HG02840 (cell line): Measurements from ENCODE around the gene MAPK8IP3.

Source experiments
- ATAC-seq: cut with Tn5 transposase; IDR thresholded peaks from one replicate; pipeline ENCODE4 v1.9.1; 2021; ENCODE audit warnings: mild to moderate bottlenecking, moderate library complexity, moderate number of reproducible peaks; ENCODE audit not compliant: unreplicated experiment, low FRiP score

Gene MAPK8IP3

GRCh38 chr16:1782408-1783264, 76.6 kb downstream of the MAPK8IP3 start, which contains the start of the genes NUBP2 and SPSB3:
TSS of gene NUBP2 (plus strand) at chr16:1782960. CDS start at chr16:1783021, 61 bp downstream.
TSS of gene SPSB3 (minus strand) at chr16:1782571. CDS start at chr16:1781483, 1,088 bp downstream.
- peak; percentile 78 for ATAC-seq

DNA sequence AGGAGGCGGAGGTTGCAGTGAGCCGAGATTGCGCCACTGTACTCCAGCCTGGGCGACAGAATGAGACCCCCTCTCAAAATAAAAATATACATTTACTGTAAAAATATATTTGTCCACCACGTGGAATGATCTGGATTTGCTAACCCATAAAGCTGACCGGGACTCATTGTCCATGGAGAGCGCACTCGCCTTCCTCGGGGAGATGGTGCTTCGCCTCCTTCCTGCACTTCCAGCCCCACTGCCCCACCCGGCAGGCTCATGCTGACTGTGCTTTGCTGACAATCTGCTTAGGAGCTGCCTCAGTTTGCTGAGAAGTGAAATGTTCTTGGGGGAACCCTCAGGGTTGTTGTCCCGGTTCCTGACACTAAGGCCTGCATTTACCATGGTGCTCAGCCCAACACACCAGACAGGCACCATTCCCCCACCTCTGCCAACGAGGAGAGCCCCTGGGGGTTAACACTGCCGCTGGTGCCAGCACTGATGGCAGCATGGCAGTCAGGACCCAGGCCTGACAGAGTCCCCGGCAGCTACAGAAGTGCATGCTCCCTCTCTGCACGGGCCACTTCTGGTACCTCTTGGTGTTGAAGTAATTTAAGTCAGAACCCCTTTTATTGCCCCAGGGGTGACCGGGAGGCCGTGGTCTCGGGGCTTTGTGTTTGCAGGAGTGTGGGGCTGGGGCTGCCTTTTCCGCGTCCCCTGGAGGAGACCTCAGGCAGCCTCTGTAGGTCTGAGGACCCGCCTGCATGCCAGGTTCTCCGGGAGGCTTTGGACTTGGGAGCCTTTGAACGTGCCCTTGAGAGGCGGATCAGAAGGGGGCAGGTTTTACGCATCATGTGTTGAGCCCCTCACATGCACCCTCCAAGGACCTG, 79.2 kb downstream of the MAPK8IP3 start:
- no peak for ATAC-seq

DNA sequence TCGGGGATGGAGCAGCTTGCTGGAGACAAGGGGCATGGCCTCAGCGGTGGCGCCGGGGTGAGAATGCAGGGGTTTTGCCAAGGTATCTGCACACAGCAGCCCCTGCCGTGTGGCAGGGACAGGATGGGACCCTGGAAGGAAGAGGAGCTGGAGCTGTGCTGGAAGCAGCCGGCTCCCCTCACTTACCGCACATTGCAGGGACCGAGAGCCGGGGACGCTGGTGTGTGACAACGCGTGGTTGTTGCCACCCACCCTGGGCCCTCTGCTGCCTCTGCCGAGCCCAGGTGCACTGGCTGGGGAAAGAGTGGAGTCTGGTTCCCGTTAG, 79.8 kb downstream of the MAPK8IP3 start:
- ATAC-seq, result no peak

DNA sequence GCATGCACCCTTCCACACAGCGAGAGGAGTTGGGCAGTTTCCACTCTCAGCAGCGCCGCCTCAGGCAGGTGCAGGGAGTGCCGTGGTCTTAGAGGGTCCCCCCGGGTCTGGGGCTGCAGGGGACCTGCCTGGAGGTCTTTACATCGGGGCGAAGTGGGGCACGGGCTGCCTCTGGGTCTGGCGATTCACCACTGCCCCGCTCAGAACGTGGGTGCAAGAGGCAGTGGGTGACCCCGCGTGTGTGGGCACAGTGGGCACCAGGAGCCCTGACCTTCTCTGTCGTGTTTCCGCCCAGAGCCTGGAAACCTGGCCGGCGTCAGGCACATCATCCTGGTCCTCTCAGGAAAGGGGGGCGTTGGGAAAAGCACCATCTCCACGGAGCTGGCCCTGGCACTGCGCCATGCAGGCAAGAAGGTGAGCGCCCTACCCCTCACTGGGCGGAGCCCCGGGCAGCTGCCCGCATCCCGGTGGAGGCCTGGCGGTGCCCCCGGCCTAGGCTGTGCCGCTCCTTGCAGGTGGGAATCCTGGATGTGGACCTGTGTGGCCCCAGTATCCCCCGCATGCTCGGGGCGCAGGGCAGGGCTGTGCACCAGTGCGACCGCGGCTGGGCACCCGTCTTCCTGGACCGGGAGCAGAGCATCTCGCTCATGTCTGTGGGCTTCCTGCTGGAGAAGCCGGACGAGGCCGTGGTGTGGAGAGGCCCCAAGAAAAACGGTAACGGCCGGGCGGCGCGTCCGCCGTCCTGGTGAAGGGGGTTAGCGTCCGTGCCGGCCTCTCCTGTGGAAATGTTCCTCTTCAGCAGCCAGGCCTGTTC, 80.5 kb downstream of the MAPK8IP3 start:
- ATAC-seq, result no peak

GRCh38 chr16:1787056-1787321, 81.0 kb downstream of the MAPK8IP3 start:
- ATAC-seq, result no peak

- no peak for ATAC-seq
These were observed 81.5 kb downstream of the MAPK8IP3 start for GRCh38 chr16:1787322-1788094.

- no peak for ATAC-seq
These were observed 82.2 kb downstream of the MAPK8IP3 start for GRCh38 chr16:1788095-1788707.

GRCh38 chr16:1788708-1789100, 82.7 kb downstream of the MAPK8IP3 start:
- ATAC-seq, result no peak

DNA sequence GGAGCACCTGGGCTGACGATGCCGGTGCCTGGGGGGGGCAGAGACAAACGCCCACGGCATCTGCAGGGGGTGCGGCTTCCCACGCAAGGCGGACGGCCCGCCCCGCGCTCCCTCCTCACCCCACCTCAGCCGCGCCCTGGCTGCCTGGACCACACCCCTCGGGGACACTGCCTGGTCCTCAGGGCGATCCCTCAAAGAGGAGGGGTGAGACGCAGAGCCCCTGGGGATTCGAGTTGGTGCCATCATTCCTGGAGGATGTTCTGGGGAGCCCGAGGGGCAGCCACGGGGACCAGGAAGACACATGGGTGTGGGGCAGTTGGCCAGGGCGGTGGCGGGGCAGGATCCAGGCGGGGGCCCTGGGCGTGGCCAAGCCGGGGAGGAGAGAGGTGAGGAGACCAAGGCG, 83.6 kb downstream of the MAPK8IP3 start:
- ATAC-seq, result no peak

DNA sequence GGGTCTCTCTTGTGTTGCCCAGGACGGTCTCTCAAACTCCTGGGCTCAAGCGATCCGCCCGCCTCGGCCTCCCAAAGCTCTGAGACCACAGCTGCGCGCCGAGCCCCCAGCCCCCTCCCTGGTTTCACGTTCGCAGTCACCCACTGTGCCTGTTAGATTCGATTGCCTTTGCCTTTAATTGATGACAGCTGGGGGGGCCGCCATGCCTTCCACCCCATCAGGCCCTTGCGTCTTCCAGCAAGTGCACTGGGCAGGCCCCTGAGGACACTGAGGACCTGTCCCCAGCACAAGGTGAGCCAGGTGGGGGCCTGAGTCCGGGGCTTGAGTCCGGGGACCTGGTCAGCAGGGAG, 84.2 kb downstream of the MAPK8IP3 start:
- ATAC-seq, result no peak

DNA sequence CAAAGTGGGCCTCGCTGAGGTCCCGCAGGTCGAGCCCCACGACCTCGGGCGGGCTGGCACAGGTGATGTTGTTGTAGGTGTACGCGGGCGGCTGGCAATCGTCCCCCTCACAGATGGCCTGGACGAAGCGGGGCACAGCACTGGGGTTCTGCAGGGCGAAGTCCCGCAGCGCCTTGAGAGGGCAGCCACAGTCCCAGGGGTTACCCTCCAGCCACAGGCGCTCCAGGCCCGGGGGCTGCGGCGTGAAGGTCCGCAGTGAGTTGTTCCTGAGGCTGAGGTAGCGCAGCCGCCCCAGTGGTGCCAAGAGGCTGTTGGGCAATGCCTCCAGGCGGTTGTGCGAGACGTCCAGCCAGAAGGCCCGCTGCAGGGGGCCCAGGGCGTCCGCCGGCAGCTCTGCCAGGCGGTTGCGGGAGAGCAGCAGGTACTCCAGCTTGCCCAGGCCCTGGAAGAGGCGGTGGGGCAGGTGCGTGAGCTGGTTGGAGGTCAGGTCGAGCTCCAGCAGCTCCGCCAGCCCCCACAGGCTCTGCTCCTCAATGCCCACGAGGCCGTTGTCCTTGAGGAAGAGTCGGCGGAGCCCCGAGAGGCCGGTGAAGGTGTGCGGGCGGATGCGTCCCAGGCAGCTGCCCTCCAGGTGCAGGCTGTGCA, 84.7 kb downstream of the MAPK8IP3 start:
- ATAC-seq, result no peak

DNA sequence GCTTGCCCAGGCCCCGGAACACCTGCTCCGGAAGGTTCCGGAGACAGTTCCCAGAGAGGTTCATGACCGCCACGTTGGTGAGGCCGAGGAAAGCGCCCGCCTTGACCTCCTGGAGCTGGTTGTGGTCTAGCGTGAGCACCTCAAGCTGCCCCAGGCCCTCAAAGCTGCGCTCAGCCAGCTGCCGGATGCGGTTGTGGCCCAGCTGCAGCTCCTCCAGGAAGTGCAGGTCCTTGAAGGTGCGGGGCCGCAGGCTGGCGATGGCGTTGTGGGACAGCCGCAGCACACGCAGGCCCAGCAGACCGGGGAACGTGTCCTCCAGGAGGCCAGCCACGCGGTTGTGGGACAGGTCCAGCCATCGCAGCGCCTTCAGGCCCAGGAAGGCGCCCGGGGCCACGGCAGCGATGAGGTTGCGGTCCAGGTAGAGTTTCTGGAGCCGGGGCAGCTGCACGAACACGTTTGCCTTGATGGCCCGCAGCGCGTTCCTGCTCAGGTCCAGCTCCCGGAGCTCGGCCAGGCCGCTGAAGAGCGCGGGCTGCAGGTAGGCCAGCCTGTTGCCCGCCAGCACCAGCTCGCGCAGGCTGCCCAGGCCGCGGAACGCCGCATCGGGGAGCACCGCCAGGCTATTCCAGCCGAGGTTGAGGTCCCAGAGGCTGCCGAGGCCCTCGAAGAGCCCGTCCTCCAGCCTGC, 85.4 kb downstream of the MAPK8IP3 start:
- no peak for ATAC-seq

DNA sequence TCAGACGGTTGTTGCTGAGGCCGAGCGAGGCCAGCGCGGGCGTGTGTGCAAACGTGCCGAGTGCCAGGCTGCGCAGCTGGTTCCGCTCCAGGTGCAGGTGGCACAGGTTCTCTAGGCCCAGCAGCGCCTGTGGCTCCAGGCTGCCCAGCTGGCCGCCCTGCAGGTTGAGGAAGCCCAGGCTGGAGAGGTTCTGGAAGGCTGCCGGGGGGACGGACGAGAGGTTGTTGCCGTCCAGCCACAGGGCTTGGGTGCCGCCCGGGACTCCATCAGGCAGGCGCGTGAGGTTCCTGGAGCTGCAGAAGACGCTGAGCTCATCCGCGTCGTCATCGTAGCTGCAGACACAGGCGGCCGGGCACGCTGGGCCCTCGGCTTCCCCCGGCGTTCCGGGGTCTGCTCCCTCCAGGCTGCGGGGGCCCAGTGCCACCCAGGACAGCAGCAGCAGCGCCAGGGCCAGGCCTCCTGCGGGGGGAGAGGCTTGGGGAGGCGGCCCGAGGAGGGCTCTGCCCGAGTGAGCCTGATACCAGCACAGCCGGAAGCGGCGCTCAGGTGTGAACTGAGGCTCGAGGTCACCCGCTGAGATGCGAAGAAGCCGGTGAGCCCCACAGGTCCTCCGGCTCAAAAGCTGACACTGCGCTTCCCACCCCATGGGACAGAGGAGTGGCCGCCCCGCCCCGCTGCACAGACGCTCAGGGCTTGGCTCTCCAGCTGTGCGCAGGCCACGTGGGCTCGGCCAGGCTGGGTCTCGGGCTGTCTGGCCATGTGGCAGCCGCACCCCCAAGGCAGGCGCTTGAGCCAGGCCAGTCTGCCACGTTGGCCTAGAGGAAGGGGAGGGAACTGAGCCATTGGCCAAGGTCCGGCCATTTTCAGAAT, 86.2 kb downstream of the MAPK8IP3 start:
- no peak for ATAC-seq

DNA sequence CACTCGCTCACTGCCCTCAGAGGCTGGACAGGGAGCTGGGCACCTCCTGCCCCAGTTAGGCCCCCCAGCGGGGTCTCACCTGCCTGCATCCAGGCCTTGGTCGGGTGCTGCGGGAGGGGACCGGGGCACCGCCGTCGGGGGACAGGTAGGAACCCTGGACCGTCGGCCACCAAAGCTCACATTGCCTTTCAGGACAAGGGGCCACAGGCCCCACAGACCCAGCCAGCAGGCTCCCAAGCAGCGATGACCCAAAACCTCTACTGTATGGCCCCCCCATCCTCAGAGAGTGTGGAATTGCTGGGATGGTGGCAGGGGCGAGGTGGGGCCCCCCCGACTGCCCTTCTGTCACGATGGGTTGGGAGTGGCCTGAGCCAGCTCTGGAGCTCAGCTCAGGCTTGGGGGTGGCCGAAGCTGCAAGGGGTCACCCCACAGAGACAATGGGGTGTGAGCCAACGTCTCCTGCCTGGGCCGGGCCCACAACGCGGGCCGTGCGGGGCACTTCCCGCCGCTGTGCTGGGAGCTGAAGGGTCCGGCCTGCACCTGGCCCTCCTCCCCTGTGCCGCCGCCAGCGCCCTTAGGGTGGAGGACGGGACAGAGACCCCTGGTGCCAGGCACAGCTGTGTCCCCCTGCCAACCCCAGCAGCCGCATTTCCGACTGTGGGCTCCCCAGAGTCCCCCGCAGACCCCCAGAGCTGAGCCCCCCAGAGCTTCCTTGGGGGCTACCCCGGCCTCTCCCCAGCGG, 87.0 kb downstream of the MAPK8IP3 start:
- no peak for ATAC-seq

DNA sequence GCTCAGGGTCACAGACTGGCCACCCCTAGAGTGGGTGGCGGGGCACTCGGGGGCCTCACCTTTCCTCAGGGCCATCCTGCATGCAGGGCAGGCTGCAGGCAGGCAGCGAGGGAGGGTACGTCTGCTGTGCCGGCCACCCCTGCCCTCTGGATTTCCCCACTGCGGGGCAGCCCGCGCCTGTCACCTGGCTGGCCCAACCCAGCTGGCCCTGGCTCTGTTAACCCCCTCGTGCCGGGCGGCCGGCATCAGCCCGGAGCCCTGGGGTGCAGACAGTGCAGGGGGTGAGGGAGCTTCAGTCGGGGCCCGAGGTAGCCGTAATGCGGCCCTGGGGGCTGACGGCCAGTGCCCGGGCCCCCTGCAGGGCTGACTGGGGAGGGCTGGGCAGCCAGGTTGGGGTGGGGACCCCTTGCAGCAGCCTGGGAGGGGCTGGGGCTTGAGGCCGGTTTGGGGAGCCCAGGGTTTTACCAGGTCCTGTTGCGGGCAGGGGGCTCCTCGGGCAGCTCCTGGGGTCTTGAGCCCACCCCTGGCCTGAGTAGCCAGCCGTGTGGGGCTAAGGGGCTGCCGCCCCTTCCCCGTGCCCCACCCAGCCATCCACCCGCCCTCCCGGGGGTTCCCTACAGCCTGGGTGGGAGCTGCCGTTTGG, 87.7 kb downstream of the MAPK8IP3 start, which contains the start of gene IGFALS:
Gene IGFALS, minus strand, starts transcription at position 128 of the 643 bp plus-strand sequence. Its CDS starts 53 bp downstream, at position 75.
- no peak for ATAC-seq

DNA sequence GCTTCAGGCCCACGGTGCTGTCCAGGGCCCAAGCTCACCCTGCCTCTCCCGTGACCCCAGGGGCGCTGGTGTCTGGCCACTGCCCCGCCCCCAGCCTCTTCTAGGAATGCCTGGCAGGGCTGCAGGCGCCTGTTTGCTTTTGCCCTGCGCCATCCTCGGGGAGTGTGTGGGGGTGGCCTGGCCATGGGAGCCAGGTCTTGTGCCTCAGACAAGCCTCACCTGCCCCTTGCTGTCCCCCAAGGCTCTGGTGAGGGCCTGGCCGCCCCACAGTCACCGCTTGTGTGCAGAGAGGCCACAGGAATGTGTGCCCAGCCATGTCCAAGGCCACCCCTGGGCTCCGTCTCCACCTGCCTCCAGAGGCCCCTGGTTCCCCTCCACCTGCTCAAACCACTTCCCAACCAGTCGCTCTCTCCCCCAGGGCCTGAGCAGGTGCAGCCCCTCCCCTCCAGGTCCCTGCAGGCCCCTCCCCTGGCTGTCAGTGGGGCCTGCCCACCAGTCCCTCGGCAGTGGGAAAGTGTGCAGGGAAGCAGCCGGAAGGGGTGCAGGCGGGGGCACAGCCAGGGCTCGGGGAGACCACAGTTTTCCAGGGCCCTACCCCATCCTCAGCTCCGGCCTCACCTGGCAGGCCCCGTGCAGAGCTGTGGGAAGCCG, 88.4 kb downstream of the MAPK8IP3 start:
- no peak for ATAC-seq
